Right lobe of liver (tissue), 4 donors: Measurements from ENCODE around the gene ECM2.

ENCODE experiments used
- POLR2A ChIP-seq: fragments of 450-650 bp; IDR thresholded peaks from one replicate; pipeline ENCODE4 v1.6.1; 2017; ENCODE audit warnings: antibody characterized with exemption, mild to moderate bottlenecking
- TF ChIP-seq, protein P1 (sequence below), 4 donors: fragments of 200-600 bp in 3 of 4; fragments of 450-650 bp in 1 of 4; IDR thresholded peaks; one replicate each; pipeline versions ENCODE4 v1.5.1 to v1.8.0; 2016 to 2022; ENCODE audit warnings: antibody characterized with exemption in 4 of 4, mild to moderate bottlenecking in 2 of 4
- donor health status: DM: no; HTN: no; CAD: no.
- donor health status: DM: no; HTN: no; CAD: no.
- donor health status: DM: no; HTN: yes; CAD: no.

DNA sequence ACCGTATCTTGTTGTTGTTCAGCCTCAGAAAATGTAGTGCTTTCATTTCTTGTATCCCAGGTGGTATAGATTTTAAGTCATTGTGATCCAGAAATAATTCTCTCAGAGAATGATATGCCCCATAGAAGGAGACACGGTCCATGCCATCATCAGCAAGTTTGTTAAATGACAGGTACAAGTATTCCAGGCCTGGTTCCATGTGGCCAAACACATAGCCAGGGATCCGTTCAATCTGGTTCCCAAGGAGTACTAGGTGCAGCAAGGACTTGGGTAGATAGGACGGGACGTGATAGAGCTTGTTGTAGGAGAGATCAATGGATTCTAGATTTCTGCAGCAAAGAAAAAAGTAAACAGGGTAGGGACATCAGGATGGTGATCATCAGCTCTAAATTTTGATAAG, 35.1 kb downstream of the ECM2 start:
- TF ChIP-seq, protein P1, sequence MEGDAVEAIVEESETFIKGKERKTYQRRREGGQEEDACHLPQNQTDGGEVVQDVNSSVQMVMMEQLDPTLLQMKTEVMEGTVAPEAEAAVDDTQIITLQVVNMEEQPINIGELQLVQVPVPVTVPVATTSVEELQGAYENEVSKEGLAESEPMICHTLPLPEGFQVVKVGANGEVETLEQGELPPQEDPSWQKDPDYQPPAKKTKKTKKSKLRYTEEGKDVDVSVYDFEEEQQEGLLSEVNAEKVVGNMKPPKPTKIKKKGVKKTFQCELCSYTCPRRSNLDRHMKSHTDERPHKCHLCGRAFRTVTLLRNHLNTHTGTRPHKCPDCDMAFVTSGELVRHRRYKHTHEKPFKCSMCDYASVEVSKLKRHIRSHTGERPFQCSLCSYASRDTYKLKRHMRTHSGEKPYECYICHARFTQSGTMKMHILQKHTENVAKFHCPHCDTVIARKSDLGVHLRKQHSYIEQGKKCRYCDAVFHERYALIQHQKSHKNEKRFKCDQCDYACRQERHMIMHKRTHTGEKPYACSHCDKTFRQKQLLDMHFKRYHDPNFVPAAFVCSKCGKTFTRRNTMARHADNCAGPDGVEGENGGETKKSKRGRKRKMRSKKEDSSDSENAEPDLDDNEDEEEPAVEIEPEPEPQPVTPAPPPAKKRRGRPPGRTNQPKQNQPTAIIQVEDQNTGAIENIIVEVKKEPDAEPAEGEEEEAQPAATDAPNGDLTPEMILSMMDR (IDR thresholded peaks at IDR 0.05), result no peak
- TF ChIP-seq POLR2A, result no peak
